GM21447 (cell line): ENCODE data around the gene DCAF11.

Source experiments
- ATAC-seq: cut with Tn5 transposase; IDR thresholded peaks from one replicate; pipeline ENCODE4 v1.9.1; 2021; ENCODE audit not compliant: unreplicated experiment

The DCAF11 gene

GRCh38 chr14:24116128-24116814, 1.7 kb downstream of the DCAF11 start:
- ATAC-seq = no peak

GRCh38 chr14:24117179-24117578, 2.6 kb downstream of the DCAF11 start:
- ATAC-seq = no peak

- ATAC-seq = no peak
Observed at GRCh38 chr14:24119691-24120090, 5.1 kb downstream of the DCAF11 start.

- ATAC-seq = no peak
Observed at GRCh38 chr14:24121210-24121609, 6.6 kb downstream of the DCAF11 start.

GRCh38 chr14:24122416-24122815, 7.8 kb downstream of the DCAF11 start:
- ATAC-seq = no peak

- ATAC-seq = no peak
Observed at GRCh38 chr14:24122898-24123297, 8.3 kb downstream of the DCAF11 start.

GRCh38 chr14:24123424-24124417, 9.1 kb downstream of the DCAF11 start:
- ATAC-seq = peak; percentile 55

GRCh38 chr14:24126939-24127338, 12.4 kb downstream of the DCAF11 start:
- no peak for ATAC-seq

GRCh38 chr14:24127673-24128072, 13.1 kb downstream of the DCAF11 start:
- no peak for ATAC-seq

- ATAC-seq = no peak
Observed at GRCh38 chr14:24129410-24129998, 14.9 kb downstream of the DCAF11 start.

GRCh38 chr14:24130380-24130716, 15.8 kb downstream of the DCAF11 start, which contains the start of gene FITM1:
Gene FITM1, plus strand, starts transcription at chr14:24130659. Its CDS starts 905 bp downstream, at chr14:24131564.
- no peak for ATAC-seq

GRCh38 chr14:24130717-24131548, 16.4 kb downstream of the DCAF11 start:
- ATAC-seq = no peak

- no peak for ATAC-seq
Observed at GRCh38 chr14:24131549-24131966, 17.0 kb downstream of the DCAF11 start.

GRCh38 chr14:24132061-24132685, 17.6 kb downstream of the DCAF11 start:
- no peak for ATAC-seq

GRCh38 chr14:24132976-24133375, 18.4 kb downstream of the DCAF11 start:
- no peak for ATAC-seq

GRCh38 chr14:24133735-24134134, 19.2 kb downstream of the DCAF11 start:
- no peak for ATAC-seq

- ATAC-seq = no peak
Observed at GRCh38 chr14:24135584-24135833, 20.9 kb downstream of the DCAF11 start.

GRCh38 chr14:24135834-24136683, 21.5 kb downstream of the DCAF11 start, which contains the start of gene PSME1:
Gene PSME1, plus strand, starts transcription at chr14:24136194. Its CDS starts 69 bp downstream, at chr14:24136263.
- peak; percentile 82 for ATAC-seq

GRCh38 chr14:24136684-24137528, 22.3 kb downstream of the DCAF11 start:
- no peak for ATAC-seq
